Measurements from ENCODE around the gene MFAP4. TPM values are rescaled to one million over a fixed set of nuclear protein-coding genes. Genes with fewer than 3 reads are reported as not detected.

Gene MFAP4
- polyA plus RNA-seq, 4 donors: 199 to 293 (median 244) TPM

DNA sequence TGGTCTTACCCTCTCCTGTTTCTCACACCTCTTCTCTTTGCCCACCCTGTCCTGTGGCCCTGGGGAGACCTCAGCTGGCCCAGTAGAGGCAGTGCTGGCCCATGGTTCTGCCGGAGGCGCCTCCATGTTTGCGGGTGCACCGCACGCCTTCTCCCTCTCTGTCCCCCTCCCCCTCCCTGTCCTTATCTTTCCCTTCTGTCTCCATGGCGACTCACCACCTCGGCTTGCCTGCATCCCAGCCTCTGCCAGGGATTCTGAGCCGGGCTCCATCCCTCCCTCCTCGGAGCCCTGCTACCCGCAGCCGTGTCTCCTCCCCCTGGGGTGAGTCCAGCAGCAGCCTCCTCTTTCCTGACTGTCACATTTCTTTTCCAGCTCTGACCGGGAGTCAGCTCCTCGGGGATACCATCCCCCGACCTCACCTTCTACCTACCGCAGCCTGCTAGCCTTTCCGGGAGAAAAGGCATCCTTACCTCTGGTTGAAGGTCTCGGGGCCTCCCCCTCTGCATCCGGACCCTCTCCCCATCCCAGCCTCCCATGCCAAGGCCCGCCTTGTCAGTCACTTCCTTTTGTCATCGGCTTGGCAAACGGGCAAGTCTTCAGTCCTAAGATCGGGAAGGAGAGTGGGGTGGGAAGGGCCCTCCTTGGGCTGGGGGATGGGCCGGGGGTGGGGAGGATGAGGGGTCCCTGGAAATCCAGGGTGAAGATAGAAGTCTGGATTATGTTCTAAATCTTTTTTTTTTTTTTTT, 24.1 kb upstream of the MFAP4 start, which contains the start of gene RNF112:
Gene RNF112, plus strand, starts transcription at position 358 of the 746 bp plus-strand sequence. Its CDS starts 177 bp downstream, at position 535.
- no peak for DNase-seq (ENCODE audit: low read depth in 4 of 4, low spot score in 3 of 4)

DNA sequence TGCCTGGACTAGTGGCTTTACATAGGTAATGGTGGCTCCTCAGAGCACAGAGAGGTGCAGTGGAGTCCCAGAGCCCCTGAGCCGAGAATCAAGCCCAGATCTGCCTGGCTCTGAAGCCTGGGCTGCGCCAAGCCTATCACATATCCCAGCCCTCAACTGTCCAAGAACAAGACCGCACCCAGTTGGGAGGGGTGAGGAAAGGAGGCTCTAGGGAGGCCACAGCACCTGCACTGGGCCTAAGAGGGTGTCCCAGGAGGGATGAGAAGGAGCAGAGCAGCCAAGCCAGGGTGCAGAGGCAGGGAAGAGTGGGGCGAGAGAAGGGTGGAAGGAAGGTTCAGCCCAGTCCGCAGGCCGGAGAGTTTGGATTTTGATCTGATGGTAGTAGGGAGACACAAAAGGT, 23.1 kb upstream of the MFAP4 start:
- DNase-seq (ENCODE audit: low read depth in 4 of 4, low spot score in 3 of 4): no peak

DNA sequence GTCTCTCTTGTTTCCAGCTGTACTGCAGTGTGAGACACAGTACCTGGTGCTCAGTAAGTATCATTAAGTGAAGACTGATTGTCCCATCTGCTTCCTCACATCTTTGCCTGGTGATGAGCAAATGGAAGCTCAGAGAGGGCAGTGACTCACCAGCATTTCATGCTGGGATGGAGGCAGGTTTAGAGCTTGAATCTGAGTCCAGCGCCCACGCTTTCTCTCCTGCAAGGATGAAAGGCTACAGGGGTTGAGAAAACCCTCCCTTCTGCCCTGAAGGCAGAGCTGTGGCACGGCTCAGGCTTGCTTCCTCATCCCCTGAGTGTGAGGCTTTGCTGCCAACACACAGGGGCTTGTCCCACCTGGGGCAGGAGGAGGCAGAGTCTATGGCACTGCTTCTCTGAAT, 22.5 kb upstream of the MFAP4 start:
- DNase-seq (ENCODE audit: low read depth in 4 of 4, low spot score in 3 of 4): no peak

DNA sequence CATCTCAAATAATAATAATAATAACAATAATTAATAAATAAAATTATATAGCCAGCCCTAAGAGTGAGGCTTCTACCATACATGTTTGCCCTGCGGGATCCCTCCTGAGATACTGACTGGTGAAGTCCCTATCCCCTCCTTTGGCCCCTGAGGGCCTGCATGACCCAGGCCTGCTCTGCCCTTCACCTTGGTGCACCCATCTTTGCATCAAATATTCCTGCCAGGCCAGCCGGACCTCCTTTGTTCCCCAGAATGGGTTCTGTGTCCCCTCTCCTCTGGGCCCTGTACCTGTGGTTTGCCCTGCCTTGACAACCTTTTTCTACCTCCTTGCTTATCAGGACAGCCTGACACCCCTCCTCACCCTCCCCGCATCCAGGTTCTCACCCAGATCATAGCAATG, 22.1 kb upstream of the MFAP4 start:
- no peak for DNase-seq (ENCODE audit: low read depth in 4 of 4, low spot score in 3 of 4)

DNA sequence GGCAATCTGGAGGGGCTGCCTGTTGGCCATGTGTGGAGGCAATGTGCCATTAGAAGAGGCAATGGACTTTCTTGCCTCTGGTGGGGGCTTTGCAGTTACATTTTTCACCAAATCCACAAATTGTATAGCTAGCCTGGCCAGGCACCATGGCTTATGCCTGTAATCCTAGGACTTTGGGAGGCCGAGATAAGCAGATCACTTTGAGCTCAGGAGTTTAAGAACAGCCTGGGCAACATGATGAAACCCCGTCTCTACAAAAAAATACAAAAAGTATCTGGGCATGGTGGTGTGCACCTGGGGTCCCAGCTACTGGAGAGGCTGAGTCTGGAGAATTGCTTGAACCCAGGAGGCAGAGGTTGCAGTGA, 21.3 kb upstream of the MFAP4 start:
- DNase-seq (ENCODE audit: low read depth in 4 of 4, low spot score in 3 of 4): no peak

DNA sequence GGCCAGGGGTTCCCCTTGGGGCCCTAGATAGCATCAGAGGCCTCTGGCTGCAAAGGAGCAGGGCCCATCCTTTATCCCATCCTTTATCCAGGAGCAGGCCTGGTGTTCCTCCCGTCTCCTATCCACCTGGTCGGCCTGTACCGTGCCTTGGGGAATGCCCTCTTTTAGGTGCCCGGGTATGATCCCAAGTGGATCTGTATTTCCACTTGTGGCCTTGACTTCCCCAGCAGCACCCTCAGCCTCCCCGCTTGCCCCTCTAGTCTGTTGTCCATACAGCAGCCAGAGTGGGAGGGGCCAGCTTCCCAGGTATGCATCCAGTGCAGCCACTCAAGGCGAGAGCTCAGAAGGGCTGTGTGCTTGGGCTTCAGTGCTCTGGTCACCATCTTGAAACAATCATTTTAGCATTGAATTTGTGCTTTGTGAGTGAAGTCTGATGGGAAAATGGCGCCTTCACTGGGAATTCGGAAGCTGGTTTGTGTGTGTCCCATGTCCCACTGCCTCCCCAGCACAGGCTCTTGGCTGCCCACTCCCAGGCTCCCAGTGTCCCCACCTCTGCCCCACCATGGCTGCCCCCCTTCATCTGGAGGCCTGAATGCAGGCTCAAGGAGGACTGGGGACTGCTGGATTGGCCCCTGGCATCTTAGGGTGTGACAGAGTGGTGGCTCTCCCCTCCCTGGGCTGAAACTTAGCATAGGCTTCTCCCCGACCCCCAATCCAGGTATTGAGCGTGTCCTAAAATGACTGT, 20.8 kb upstream of the MFAP4 start:
- no peak for DNase-seq (ENCODE audit: low read depth in 4 of 4, low spot score in 3 of 4)

DNA sequence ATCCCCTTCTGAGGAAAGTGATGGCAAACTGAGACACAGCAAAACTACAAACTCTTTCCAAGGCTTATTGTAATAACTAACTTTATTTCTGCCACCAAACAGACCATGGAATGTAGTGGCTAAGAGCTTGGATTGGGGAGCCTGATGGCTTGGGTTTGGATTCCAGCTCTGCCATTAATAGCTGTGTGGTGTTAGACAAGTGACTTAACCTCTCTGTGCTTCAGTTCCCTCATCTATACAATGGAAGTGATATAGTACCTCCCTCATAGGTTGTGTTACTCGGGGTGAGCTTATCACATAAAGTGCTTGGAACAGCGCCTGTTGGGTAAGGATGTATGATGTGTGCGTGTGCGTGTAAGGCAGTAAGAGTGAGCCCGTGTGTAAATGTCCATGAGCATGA, 18.1 kb upstream of the MFAP4 start:
- no peak for DNase-seq (ENCODE audit: low read depth in 4 of 4, low spot score in 3 of 4)

DNA sequence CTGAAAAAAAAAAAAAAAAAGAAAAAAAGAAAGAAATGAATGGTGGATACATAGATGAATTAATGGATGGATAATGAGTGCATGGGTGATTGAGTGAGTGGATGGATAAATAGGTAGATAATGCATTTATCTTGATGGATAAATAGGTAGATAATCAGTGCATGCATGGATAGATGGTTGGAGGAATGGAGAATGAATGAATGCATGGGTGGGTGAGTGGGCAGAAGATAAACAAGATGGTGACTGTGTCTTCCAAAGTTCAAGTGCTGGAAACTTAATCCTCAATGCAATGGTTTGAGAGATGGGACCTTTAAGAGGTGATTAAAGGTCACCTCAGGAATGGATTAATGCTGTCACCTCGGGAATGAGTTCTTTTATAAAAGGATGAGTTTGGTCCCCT, 17.3 kb upstream of the MFAP4 start:
- DNase-seq (ENCODE audit: low read depth in 4 of 4, low spot score in 3 of 4): no peak

DNA sequence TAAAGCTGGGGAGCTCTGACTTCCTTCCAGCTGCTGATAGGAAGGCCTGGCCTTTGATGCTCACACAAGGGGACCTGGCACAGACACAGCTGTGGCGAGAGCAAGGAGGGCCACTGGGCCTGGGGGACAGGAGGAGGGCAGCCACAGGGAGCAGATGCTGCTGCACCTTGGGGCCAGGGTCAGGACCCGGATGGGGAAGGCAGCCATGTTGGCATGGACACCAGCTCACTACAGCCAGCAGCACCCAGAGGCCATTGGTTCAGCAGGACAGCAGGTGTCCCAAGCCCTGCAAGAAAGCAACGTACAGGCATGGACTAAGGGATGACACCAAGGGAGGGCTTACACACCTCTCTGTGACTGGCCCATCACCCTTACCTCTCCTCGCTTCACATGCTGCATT, 16.0 kb upstream of the MFAP4 start:
- DNase-seq (ENCODE audit: low read depth in 4 of 4, low spot score in 3 of 4): no peak

DNA sequence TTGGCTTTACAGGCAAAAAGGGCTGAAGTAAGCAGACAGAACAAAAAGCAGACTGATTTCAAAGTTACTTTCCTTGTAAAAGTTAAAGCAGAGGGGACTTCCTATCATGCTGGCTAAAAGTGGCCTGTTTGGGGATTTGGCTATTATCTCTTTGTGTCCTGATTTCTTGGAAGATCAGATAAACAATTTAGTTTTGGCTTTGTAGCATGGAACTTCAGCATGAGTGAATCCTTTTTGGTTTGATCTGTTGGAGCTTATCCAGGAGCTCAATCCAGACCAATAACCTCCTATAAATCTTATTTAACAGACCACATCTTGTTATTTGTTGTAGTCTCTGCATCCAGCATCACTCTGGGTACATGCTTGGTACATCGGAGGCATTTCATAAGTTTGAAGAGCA, 15.2 kb upstream of the MFAP4 start:
- no peak for DNase-seq (ENCODE audit: low read depth in 4 of 4, low spot score in 3 of 4)

DNA sequence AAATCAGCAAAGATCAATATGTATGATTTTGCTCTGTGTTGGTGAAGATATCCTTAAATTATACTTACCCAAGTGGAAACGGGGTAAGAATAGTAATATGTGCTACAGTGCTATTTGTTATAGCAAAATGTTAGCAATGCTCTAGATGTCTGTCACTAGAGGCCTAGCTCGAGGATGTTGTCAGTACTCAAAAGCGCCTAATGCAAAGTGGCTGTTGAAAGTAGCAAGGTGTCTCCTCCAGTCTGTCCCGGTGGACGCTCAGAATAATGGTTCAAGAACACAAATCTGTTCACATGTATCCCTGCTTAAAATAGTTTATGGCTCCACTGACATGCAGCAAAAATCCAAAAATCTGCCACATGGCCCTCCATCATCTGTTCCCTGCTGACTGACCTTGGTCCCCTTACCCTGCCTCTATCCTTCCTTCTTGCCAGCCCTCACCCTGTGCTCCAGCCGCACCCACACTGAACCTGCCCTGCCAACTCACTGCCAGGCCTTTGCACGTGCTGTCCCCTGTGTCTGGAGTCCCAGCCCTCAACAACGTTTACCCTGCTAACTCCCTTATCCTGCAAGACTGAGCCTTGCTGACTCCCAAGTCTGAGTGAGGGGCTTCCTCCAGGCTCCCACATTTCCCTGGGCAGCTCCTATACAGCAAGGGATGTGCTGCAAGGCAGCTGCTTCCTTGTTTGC, 14.5 kb upstream of the MFAP4 start:
- no peak for DNase-seq (ENCODE audit: low read depth in 4 of 4, low spot score in 3 of 4)

DNA sequence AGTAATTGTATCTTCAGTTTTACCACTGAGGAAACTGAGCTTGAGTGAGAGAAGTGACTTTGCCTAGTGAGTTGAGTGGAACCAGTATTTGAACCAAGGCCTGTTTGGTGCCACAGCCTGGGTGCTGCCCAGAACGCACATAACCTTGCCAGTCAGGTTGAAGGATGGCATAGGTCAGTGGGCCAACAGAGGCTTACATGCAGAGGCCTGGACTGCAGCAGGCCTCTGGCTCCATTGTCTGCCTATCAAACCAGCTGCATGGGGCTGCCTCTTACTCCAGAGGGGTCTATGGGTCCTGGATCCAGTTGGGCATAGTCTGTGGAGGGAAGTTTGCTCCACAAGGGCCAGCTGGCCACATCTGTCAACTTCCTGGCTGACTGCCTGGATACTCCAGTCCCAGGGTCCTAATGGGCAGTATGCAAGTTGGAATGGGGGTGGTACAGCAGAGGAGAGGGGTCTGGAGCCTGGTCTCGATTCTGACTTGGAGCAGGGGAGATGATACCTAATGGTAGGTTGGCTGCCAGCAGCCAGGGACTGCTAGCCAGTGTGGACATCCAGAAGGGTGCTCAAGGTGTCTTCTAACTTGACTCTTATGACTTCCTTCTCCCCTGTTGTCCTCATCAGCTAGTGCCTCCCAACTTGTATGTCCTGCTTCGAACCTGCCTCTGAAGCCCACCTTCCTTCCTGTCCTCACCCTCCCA, 12.9 kb upstream of the MFAP4 start:
- DNase-seq (ENCODE audit: low read depth in 4 of 4, low spot score in 3 of 4): no peak

DNA sequence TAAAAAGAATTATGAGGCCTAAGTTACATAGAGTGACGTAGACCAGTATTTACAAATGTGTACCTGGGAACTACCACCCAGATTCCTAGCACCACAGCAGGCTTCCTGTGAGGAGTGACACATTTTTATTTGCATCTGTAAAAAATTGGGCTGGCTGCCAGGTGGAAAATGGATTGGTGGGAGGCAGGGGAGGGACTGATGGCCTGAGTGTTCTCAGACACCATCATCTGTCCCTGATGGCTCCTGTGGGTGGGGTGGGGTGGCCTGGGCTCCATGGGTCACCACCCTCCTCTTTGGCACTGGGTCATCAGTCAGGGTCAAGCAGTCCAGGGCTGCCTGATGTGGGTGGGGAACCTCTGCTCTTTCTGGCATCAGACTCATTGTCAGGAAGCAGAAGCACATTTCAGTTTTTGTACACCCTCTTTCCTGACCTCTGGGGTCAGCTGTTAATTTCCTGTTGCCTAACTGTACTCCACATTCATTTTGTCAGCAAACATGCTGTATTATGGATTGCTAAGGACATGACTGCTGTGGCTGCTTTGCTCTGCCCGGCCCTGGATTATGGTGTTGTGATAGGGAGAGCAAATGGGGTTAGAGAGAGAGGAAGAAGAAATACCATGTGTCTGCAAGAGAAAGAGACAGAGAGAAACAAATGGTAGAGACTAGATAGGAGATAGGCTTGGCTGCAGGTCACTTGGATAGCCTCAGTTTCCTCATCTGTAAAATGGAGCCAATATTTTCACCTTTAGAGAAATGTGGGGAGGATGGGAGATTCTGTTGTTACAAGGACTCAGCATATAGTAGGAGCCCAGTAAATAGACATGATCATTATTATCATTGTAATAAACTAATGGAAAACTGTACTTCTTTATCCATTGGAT, 11.6 kb upstream of the MFAP4 start:
- DNase-seq (ENCODE audit: low read depth in 4 of 4, low spot score in 3 of 4): no peak

DNA sequence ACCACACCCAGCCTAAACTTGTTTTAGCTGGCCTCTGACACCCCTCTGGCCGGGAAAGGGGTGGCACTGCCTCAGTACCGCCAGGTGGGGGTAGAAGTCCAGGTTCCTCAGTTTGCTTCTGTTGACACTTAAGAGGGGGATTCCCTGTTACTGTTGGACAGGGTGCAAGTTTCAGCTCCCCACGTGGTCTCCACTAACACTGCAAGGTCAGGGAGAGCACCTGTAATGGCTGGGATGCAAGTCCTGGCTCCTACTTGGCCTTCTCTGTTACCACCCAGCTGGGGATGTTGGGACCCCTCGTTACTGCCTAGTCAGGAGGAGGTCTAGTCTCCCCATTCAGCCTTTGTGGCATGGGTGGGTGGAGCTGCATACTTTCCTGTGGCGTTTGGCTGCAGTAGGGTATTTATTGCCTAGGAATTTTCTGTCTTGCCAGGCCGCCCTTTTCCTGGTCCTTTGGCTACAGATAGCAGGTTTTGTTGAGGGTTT, 10.6 kb upstream of the MFAP4 start:
- DNase-seq (ENCODE audit: low read depth in 4 of 4, low spot score in 3 of 4): no peak

DNA sequence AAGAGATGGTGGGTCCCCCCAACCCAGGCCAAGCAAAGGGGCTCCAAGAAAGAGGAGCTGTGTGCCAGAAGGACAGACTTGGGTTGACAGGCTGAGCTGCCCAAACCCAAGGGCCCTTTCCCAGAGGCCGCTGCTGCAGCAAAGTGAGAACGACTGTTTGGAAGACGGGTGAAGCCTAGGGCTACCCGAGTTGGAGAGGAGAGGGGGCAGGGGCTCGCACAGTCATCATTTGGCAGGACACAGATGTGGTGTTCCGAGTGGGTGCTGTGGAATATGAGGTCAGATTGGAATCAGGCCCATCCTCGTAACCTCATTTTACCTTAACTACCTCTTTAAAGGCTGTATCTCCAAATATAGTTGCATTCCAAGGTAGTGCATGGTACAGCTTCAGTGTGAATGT, 5.3 kb upstream of the MFAP4 start:
- DNase-seq (ENCODE audit: low read depth in 4 of 4, low spot score in 3 of 4): no peak

DNA sequence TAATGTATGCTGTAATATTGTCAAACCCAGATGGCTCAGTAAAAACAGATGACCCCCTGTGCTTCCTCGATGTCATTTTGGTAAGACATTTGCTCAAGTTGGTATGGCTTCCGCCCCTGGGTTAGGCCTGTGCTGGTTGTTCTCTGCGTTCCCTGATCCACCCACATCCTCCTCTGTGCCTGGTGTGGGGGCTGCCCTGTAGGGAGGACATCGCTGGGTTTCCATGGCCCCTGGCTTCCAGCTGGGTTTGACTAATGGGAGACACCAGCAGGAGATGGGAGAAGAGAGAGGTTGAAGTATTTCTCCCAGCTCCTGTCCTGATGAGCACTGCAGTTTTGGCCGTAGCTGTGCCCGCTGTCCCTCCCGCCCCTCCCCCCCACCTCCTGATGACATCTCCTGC, 4.4 kb upstream of the MFAP4 start:
- no peak for DNase-seq (ENCODE audit: low read depth in 4 of 4, low spot score in 3 of 4)

DNA sequence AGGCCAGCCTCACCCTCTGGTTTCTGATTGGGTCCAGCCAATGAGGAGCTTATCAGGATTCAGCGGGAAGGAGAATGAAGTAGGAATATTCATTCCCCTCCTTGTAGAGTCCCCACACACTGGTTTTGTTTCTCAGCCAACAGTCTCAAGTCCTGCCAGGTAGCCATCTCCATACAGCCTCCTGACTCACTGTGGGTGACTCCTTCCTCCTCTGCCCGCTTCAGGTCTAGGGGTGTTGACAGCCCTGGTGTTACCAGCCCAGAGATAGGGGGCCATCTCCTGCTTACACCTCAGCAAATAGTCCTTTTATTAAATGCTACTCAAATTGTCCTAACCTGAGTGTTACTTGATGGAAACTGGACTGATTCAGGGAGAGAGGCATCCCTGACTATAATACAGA, 4.0 kb upstream of the MFAP4 start:
- DNase-seq (ENCODE audit: low read depth in 4 of 4, low spot score in 3 of 4): no peak

DNA sequence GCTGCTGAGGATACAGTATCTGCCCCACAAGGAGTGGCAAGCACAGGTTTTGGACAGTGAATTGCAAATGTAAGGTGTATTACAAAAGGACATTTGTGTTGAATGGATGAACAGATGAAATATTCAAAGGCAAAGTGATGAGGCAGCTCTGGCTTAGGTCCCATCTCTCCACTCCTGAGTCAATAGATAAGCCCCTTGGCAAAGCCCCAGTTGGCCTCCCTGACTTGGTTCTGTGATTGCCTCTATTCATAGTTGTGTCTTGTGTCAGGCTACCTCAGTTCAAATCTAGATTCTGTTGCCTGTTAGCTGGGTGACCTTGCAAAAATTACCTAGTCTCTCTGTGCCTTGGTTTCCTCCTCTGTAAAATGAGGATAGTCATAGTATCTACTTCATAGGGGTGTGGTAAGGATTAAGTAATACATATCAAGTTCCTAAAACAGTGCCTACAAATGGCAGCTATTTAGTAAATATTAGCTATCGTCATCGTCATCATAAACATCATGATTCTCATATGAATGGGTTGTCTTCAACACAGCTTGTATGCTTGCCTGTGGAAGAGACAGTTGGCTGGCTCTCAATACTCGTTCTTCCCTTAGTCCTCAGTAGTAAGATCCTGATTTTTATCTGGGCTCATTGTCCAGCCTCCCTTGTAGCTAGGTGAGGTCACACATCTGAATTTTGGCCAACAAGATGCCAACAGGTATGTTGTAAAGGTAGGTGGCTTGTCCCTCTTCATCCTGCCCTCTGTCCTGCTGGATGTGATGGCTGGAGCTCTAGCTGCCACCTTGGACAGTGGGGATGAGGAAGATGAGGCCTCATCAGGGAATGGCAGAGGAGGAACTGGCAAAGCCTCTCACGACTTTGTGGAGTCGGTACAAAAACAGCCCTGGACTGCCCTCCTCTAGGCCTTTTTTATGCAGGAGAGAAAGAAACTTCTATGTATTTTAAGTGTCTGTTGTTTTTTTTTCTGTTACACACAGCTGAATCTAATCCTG, 2.1 kb upstream of the MFAP4 start:
- DNase-seq (ENCODE audit: low read depth in 4 of 4, low spot score in 3 of 4): no peak

All from right renal pelvis (tissue), 4 donors.